Smooth muscle cell (in vitro differentiated cells): ENCODE results near the gene ARSA. TPM values are rescaled to one million over a fixed set of nuclear protein-coding genes. Genes with fewer than 3 reads are reported as not detected.

ENCODE experiments used
- DNase-seq: peaks from one replicate; lab custom pipeline; 2025; ENCODE audit not compliant: unreplicated experiment; lab: John Stamatoyannopoulos, UW
- H2AFZ ChIP-seq: fragments of 200-600 bp; sonication (generic); 2 replicates; pipeline ENCODE4 v1.6.0; 2016; ENCODE audit warnings: antibody characterized with exemption, low read depth, mild to moderate bottlenecking
- H3F3A ChIP-seq: fragments of 200-600 bp; sonication (generic); 2 replicates; pipeline ENCODE4 v1.6.0; 2017; ENCODE audit warnings: antibody characterized with exemption, low read depth
- H3K27ac ChIP-seq: fragments of 200-600 bp; sonication (generic); 2 replicates; pipeline ENCODE4 v1.5.1; 2016; ENCODE audit warnings: low read depth, mild to moderate bottlenecking
- H3K27me3 ChIP-seq: fragments of 200-600 bp; sonication (generic); 2 replicates; pipeline ENCODE4 v1.6.1; 2016; ENCODE audit warnings: low read depth, mild to moderate bottlenecking
- H3K36me3 ChIP-seq: fragments of 200-600 bp; sonication (generic); 2 replicates; pipeline ENCODE4 v1.5.1; 2016; ENCODE audit warnings: low read depth
- H3K4me1 ChIP-seq: fragments of 200-600 bp; sonication (generic); 2 replicates; pipeline ENCODE4 v1.5.1; 2016; ENCODE audit warnings: low read depth
- H3K4me2 ChIP-seq: fragments of 200-600 bp; sonication (generic); 2 replicates; pipeline ENCODE4 v1.6.0; 2016; ENCODE audit warnings: mild to moderate bottlenecking
- H3K4me3 ChIP-seq: fragments of 200-600 bp; sonication (generic); 2 replicates; pipeline ENCODE4 v1.5.1; 2016; ENCODE audit warnings: mild to moderate bottlenecking
- H3K79me2 ChIP-seq: fragments of 200-600 bp; sonication (generic); 2 replicates; pipeline ENCODE4 v1.6.0; 2016; ENCODE audit warnings: low read depth, mild to moderate bottlenecking
- H3K9ac ChIP-seq: fragments of 200-600 bp; sonication (generic); 2 replicates; pipeline ENCODE4 v1.6.0; 2016; ENCODE audit warnings: low read depth
- H3K9me3 ChIP-seq: fragments of 200-600 bp; sonication (generic); replicated peaks from 2 replicates; pipeline ENCODE4 v1.5.1; 2016; ENCODE audit warnings: low read depth
- H4K20me1 ChIP-seq: fragments of 200-600 bp; sonication (generic); 2 replicates; pipeline ENCODE4 v1.6.0; 2016; ENCODE audit warnings: low read depth
- CTCF ChIP-seq: fragments of 200-600 bp; sonication (generic); IDR thresholded peaks from 2 replicates; pipeline ENCODE4 v1.5.1; 2017; ENCODE audit warnings: borderline replicate concordance, mild to moderate bottlenecking, antibody characterized with exemption; ENCODE audit not compliant: insufficient read depth, poor library complexity, severe bottlenecking
- WGBS: methylation state at CpG from one replicate; pipeline ENCODE4 v1.1.7; 2016; ENCODE audit warnings: low lambda C conversion rate; 5-methylcytosine and 5-hydroxymethylcytosine counted together
- polyA plus RNA-seq: library from polyadenylated mRNA; unstranded; fragments of >200 nt; fragmentation: Nextera tagmentation; extraction: Ambion mirVana; gene quantifications from 2 replicates; pipeline ENCODE4 v1.2.1, GENCODE V29; 2016
- total RNA-seq: library from RNA; depleted of rRNA; stranded (reverse); fragments of >200 nt; gene quantifications from 2 replicates; pipeline ENCODE4 v1.2.3, GENCODE V29; 2014

ARSA gene
- total and polyA plus RNA-seq, 2 experiments from 2014 or later: 16.6 to 19.9 TPM

- WGBS: 87% methylated on average over 11 of the region's 11 CpGs
- TF ChIP-seq CTCF: no peak
- DNase-seq: no peak
Measured at GRCh38 chr22:50633771-50634170, 5.8 kb upstream of the ARSA start.

GRCh38 chr22:50633086-50633485, 5.1 kb upstream of the ARSA start:
- Histone ChIP-seq H4K20me1 (no peaks in the 10 kb centered on the region), H3K4me1 (peaks cover 6% of the 10 kb centered on the region), H3K9me3 (no peaks in the 10 kb centered on the region), H3K36me3 (no peaks in the 10 kb centered on the region), H3K9ac (no peak overlapping the region), H3F3A (no peaks in the 10 kb centered on the region), H3K27me3 (no peaks in the 10 kb centered on the region), H3K79me2 (no peaks in the 10 kb centered on the region), H3K4me3 (no peak overlapping the region), H2AFZ (no peak overlapping the region), H3K4me2 (no peak overlapping the region), H3K27ac (no peak overlapping the region)
- WGBS: 35% methylated on average over 5 of the region's 5 CpGs
- TF ChIP-seq CTCF: no peak
- DNase-seq: no peak

More at GRCh38 chr22:50633771-50634170, 5.8 kb upstream of the ARSA start:
- Histone ChIP-seq H3K79me2 (no peaks in the 10 kb centered on the region), H3K4me1 (peaks cover 2% of the 10 kb centered on the region), H3K4me3 (no peak overlapping the region), H3F3A (no peaks in the 10 kb centered on the region), H3K9ac (no peak overlapping the region), H3K27me3 (no peaks in the 10 kb centered on the region), H4K20me1 (no peaks in the 10 kb centered on the region), H3K9me3 (no peaks in the 10 kb centered on the region), H3K27ac (no peak overlapping the region), H3K4me2 (no peak overlapping the region), H3K36me3 (no peaks in the 10 kb centered on the region), H2AFZ (no peak overlapping the region)

- WGBS: 90% methylated on average over 5 of the region's 5 CpGs
- H2AFZ ChIP-seq: no peak overlapping the region
Measured at GRCh38 chr22:50630376-50630775, 2.4 kb upstream of the ARSA start.

More at GRCh38 chr22:50630376-50630775, 2.4 kb upstream of the ARSA start:
- Histone ChIP-seq H3K9ac (no peak overlapping the region), H3K4me3 (no peak overlapping the region), H4K20me1 (no peaks in the 10 kb centered on the region), H3K4me2 (no peak overlapping the region), H3K27me3 (no peaks in the 10 kb centered on the region), H3K27ac (no peak overlapping the region), H3F3A (no peaks in the 10 kb centered on the region), H3K79me2 (no peaks in the 10 kb centered on the region), H3K4me1 (peaks cover 6% of the 10 kb centered on the region), H3K36me3 (no peaks in the 10 kb centered on the region), H3K9me3 (no peaks in the 10 kb centered on the region)
- DNase-seq: no peak
- no peak for TF ChIP-seq CTCF
